Hematopoietic multipotent progenitor cell treated with erythropoietin and hydrocortisone succinate and interleukin-3 and kit ligand, for 8 days (in vitro differentiated cells): ENCODE measurements around the gene MOB3A.

Experiments used
- DNase-seq: peaks from one replicate; pipeline ENCODE4 v3.0.0-alpha.2; 2015

Gene MOB3A

DNA sequence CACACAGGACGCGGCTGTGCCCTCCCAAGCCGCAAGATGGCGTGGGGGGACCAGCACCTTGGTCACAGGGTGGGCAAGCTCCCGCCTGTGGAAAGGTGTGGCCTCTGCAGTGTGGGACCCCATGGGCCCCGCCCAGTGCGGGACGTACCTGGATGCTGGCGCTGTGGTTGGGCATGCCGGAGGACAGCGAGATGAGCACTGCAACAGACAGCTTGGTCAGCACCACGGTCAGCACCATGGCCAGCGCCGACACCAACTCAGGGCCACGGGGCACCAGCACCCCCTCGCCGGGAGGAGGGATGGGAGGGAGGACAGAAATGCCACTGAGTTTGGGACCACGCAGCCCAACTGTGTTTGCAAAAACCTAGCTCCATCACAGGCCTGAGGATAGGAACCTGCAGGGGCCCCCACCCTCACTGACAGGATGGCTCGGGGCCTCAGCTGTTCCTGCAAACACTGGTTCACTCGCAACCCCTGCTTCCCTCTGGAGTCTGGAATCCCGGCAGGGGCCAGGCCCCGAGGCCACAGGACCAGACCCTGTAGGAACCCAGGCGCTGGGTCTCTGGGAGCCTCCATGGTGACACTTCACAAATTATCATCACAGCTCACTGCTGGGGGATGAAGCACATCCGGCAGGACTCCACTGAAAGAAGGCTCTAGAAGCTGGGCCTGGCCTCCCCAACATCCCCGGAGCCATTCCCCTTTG, 27.7 kb upstream of the MOB3A start:
- peak; percentile 14 for DNase-seq

DNA sequence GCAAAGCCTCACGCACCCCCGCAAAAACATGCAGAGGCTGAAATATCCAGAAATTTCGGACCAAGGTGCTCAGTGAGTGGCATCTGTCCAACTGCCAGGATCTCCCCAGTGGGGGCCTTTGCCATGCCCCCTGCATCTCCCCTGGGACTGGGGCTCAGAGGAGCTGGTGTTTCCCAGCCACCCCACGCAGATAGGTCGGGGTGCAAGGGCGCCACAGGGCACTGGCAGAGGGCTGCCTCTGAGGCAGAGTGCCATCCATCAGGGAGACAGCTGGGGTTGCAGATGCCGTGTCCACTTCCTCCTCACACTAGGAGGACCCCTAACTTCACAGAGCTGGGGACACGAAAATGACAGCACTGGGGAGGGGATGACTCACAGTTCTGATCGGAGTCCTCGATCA, 26.9 kb upstream of the MOB3A start:
- DNase-seq: no peak

DNA sequence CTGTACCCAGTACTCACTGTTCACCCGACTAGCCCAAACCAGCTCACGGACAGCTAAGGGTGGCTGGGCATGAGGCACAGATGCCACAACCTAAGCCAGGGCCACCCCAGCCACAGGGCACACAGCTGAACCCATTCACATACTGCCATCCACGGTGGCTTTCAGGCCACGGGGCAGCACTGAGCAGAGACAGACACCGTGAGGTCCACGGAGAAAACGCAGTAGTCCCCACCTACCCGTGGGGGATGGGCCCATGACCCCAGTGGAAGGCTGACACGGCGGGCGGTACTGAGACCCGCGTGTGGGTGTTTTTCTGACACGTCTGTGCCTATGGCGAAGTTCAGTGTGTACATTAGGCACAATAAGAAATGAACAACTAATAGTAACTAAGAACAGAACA, 26.1 kb upstream of the MOB3A start:
- no peak for DNase-seq

DNA sequence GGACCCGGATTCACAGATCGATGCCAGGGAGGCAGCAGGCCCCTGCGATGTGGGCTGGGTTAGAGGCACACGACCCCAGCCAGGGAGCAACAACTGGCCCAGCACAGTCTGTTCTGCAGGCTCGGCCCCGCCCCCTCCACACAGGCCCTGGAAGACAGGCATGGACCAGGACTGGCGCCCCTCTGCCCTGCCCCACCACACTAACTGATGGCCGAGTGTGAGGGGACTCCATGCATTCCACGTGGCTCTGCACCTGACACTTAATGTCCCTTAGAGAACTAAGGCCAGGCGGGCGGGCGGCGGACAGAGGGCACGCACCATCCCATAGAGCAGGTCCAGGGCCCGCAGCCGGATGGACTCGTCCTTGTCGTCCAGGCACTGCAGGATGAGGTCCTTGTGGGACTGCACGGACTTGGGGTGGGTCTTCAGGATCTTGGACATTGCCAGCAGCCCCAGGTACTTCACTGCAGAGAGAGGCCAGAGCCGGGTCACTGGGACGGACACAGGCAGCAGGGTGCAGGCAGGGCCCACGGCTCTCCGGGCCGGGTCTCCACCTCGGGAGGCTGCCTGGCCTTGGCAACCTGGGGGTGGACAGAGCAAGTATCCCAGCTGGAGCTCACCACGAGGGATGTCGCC, 25.4 kb upstream of the MOB3A start:
- DNase-seq: no peak

DNA sequence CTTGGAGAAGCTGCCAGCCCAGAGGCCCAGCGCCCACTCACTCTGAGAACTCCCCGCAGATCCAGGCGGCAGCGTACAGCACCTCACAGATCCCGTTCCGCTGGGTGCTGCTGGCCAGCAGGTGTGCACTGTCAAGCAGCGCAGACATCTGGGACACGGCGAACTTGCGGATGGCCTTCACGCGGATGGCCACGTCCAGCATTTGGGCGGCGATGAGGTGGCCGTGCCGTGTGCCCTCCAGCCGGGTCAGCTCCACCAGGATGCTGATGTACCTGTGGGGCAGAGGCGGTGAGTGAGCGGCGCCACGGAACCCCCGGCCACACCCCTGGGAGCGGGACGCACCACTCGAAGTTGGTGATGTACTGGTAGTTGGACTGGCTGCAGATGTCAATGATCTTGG, 24.7 kb upstream of the MOB3A start:
- no peak for DNase-seq

DNA sequence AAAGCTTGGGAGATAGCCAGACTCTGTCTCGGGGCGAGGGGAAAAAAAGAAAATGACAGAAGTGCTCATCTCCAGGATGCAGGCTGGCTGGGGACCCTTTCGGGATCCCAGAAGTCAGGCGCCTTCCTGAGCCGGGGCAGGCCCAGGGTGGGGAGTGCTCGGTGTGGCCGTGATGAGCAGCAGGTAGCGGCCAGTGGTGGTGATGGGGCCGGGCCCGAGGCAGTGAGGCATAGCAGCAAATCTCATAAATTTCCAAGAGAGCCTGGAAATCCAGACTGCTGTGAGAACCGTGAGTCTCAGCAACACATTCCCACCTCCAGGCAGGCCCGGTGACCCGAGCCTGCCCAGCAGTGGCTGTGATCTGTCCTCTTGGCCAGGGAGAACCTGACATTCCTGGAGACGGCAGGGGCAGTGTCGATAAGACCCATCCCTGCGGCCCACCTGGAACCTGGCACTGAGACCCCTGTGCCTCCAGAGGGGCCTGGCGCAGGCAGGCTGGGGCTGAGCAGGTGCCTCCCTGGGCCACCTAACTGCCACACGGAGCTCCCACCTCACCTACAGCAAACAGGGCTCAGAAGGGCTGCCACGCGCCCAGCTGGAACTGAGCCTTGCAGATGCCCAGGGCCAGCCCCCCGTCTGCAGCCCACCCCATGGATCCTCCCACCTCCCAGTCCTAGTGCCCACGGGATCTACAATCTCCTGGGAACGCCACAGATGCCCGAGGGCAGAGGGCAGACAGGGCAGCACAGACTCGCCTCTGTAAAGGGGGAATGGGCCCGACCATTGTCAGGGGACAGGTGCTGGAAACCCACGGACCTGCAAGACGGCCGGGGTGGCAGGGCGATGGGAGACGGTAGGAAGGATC, 24.0 kb upstream of the MOB3A start:
- no peak for DNase-seq

DNA sequence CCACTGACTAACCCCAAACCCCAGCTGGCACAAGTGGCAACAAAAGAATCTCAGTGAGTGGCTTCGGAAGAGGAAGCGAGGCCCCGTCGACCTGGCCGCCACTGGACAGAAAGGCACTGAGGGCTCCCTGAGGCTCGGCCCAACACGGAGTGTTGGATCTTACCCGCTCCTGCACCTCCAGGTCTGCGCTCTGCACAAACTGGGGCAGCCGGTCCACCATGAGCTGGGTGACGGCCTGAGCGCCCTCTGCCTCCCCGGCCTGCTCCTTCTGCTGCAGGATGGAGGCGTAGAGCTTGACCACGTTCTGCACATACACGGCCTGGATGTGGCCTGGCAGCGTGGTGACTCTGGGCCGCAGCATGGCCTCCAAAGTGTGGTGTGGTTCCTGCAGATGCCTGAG, 22.3 kb upstream of the MOB3A start:
- no peak for DNase-seq

DNA sequence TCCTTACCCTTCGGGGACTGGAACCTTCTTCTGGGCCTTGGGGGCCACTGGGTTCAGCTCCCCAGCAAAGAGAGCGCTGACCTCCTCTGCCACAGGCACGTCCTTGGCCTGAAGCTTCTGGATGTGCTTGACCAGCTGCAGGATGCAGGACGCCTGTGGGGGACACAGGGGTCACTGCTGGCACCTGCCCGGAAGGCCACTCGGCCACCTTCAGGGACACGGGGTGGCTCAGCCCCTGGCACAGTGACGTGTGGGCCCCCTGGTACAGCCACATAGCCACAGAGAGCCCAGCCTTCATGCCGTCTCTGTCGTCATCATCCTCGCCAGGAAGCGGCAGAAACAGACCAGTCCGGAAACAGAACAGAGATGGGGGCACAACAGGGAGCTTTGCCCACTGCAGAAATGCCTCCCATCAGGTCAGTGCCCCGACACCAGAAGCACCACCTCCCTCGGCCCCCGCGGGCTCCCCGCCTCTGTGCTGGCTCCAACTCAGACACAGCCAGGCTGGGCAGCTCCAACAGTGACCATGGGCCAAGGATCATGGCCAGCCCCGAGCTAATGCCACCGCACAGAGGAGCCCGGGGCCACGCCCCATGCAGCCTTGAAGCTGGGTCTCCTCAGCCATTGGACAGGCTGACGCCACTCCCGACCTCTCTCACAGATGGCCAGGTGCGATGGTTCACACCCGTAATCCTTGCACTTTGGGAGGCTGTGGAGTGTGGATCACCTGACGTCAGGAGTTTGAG, 21.3 kb upstream of the MOB3A start:
- DNase-seq: no peak

DNA sequence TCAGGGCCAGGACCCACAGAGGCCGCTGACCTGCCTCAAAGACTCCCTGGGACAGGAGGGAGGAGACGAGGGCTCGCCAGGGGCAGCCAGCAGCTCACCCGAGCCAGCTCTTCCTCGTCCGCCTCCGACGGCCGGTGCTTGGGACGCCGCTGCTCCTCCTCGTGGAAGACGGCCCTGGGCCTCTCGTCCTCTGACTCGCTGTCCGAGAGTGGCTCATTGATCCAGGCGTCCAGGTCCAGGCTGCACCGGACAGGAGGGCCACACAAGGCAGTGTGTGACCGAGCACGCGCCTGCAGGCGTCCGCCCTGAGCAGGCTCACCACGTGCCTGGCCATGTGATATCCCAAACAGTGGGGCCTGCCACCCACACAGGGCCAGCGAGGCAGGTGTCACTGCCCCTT, 20.4 kb upstream of the MOB3A start:
- no peak for DNase-seq

DNA sequence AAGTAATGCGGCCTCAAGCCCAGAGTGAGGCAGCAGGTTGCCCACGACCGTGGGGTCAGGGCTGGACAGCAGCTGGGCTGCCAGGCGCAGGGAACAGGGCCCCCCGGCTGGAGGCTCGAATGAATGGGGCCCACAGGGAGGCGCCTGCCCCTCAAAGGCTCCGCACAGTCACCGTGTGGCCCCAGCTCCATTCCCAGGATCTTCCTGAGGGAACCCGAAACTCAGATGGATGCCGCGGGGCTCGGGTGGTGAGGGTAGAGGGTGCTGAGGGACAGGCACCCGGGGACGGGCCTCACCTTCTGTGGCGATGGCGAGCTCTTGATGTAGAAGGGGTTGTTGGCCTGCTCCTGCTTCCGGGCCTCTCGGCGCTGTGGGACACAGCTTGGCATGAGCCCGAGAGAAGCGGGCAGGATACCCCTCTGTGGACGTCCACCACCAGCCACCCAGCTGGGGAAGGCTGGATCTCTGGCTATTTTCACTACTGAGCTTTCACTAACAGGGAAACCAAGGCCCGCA, 19.8 kb upstream of the MOB3A start:
- no peak for DNase-seq

DNA sequence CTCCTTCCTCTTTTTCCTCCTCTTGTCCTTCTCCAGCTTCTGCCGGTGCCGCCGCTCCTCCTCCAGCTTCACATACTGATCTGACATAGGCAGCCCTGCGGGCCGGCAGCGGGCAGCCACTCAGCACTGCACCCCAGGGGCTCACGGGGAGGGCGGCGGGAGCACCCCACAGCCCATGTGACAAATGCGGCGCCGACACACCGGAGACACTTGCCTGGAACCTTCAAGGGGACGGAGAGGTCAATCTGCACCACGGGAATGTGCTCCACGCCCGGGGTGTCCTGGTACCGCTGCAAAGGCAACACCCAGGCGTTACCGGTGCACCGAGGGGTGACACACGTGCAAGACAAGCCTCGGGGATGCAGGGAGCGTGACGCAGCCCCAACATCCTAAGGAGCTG, 19.2 kb upstream of the MOB3A start:
- no peak for DNase-seq

DNA sequence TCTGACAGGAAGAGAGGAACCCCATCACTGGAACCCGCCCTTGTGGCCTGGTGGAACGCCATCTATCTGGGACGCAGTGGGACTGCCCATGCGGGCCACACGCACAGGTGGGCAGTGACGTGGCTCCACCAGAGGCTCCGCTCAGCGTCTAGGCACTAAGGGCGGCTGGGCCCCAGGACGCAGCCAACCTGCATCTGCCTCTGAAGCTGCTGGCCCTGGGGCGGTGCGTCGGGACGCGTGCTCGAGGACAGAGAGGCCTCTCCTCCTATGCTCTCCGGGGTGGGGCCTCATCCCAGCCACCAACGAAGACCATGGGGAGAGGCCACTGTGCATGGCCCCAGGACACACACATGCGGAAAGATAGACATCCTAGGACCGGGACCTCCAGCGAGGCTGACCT, 18.7 kb upstream of the MOB3A start:
- no peak for DNase-seq

DNA sequence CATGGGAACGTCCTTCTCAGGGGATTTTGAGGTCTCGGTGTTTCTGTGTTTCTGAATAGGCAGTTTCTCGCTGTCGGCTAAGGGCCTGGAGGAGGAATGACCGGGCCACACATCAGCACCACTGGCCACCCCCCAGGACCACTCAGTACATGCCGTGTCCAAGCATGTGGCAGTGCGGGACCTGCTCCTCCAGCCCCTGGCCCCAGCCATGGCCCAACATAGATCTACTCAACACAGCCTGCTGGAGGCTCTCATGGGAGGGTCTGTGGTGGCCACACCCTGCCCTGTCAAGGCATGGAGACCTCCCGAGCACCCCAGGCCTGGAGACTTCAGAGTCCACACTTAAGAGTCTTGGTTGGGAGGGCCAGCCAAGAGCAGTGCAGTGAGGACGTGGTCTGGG, 18.1 kb upstream of the MOB3A start:
- no peak for DNase-seq

DNA sequence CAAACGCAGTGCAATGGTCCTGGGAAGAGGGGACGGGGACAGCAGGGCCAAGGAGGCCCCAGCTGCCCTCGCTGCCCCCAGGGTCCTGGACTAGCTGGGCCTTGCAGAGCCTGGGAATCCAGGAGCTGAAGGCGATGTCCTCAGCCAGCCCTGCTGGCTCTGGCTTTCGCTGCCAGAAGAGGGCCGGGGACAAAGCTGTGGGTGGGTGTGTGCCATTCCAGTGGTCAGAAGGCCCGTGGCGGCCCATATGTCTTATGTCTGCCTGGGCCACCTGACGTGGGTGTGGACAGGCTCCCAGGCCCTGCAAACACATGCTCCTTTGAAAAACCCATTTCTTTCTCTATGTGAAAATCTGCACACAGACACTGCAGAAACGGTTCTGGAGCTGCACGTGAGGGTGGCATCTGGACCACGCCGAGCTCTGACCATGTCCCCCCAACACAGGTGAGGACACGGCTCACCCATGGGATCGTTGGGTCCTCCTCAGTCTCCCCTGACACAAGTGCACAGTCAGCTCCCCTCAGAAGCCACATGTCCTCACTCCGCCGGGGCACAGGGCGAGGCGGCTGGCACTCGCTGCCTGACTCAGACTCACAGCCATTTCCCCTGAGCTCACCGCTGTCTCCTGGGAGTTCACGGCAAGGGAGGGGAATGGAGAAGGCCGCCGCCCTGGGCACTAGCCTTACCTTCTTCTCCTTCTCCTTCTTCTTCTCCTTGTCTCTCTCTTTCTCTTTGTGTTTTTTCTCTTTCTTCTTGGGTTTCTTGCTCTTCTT, 17.5 kb upstream of the MOB3A start:
- no peak for DNase-seq

DNA sequence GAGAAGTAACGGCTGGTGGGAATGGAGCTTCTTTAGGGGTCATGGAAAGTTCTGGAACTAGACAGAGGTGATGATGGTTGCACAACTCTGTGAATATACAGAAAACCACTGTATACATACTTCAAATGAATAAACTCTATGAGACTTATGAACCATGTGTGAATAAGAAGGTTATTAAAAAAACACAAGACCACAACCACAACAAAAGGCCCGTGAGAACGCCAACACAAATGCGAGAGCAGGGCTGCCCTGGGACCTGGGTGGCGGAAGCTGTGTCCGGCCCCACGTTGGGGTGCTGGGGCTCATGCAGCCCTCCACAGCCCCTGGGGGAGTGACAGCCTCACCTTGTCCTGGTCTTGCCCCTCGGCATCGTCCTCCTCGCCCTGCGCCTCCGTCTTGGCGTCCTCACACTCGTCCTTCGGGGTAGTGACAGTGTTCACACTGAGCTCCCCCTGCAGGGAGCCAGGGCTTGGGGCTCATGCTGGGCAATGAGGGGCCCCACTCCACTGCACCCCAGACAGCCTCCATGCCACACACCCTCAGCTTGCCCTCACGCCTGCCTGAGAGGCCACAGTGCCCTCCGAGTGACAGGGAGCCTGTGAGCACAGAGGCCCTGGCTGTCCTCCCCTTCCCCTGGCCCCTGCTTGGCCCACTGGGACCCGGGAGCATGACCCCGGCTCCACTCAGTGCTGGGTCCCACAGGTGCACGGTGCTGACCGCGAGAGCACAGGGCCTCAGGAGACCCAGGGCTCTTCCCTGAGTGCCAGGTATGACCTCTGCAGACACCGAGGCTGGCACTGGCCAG, 16.6 kb upstream of the MOB3A start:
- no peak for DNase-seq

DNA sequence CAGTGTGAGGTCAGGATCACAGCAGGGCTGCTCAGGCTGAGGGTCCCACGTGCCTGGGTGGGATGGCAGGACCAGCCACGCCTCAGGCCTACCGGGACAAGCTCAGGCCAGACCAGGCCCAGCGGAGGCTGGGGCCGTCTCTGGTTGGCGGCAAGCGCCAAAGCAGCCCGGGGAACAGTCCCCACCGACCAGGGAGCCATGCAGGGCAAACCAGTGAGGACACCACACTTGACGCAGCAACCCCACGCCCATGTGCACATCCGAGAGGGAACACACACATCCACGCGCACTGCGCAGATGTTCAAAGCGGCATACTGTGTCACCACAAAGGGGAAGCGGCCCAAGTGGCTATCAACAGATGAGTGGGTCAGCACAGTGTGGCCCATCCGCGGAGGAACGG, 15.8 kb upstream of the MOB3A start:
- DNase-seq: no peak

DNA sequence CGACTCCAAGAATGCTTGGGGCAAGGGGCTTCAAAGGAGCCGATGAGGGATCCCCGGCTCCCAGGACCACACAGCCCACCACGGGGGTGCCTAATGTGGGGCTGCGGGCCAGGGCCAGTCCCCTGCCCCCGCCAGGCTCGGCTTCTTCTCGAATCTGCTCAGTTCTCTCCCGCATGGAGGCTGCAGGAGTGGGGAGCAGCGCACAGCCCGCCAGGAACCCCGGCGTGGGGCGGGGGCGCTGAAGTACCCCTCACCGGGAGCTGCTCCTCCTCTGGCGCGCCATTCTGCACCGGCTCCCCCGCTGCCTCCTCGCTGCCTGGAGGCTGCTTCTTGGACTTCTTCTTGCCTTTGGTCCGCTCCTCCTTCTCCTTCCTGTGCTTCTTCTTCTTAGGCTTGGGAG, 15.3 kb upstream of the MOB3A start:
- DNase-seq: no peak

DNA sequence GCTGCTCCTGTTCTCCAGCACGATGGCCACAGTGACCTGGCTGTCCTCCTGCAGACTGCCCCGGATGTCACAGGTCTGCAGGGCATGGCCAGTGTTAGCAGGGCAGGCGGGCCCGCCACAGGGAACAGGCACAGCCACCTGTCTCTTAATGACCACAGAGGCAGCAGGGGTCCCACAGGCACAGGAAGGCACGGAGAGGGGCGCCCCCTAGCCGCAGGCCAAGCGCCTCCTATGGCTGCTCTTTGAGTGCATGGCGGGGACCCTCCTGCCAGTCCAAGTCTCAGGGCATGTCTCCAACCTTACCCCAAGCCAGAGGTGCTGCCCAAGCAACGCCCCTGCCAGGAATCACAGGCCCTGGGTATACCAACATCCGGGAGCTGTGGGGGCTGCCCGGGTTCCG, 14.7 kb upstream of the MOB3A start:
- no peak for DNase-seq

DNA sequence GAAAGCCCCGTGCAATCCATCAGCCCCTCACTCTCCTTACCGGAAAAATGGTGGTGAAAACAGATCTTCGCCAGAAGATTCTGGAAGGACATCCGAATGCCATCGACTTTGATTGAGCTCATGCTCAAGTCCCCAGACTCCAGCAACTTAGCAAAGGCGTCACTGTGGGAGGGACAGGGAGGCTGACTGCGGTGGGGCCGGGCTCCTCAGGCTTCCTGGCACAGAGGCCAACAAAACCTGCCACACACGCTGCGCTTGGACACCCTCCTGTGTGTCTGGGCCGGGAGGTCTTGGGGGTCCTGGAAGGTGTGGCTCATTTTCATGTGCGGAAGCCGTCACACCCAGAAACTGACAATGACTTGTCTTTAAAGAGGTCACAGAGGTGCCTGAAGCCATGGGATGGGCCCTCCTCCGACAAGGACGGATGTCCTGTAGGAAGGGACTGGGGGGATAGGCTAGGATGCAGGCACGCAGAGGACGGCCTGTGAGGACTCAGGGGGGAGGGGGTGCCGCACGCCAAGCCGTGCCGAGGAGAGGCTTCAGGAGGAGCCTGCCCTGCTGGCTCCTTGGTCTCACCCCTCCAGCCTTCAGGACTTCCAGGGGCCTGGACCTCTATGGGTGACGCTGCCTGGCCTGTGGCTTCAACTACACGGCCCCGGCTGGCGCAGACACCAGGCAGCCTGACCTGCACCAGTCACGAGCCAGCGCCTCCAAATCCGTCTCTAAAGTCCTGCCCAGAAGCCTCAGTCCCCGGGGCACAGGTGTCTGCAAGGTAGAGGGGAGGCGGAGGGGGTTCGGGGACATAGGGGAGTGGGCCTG, 13.1 kb upstream of the MOB3A start:
- DNase-seq: no peak

DNA sequence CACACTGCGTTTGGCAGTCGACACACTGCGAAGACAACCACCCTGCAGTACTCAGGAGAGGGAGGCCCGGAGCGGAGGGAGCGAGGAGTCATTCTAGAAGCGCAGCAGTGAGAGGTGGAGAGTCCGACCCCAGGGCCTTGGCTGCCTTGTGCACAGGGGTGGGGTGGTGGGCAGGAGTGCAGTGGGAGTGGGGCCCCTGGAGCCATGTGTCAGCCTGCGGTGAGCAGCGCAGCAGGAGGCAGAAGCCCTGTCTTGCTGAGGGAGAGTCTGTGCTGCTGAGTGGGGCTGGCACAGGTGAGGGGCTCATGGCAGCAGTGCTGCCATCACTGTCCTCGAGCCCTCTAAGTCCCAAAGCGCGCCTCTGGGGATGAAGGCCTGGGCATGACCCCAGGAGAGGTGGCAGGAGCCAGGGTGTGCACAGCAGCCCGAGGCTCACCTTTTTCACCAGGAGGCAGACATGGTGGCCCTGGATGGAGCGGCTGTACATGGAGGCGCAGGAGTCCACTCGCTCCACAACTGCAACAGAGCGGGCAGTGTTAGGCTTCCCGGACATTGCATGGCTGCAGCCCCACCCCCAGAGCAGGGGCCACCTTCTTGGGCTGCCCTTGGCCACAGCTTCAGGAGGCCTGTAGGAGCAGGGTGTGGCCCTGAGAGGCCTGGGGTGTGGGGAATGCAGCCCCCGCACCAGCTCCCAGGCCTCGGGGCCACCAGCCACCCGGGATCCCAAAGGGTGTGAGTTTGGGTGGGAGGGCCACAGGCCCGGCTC, 12.3 kb upstream of the MOB3A start:
- no peak for DNase-seq
